B cell (primary cell): ENCODE measurements around the gene RASA3. TPM values are rescaled to one million over a fixed set of nuclear protein-coding genes. Genes with fewer than 3 reads are reported as not detected.

Source experiments
- ATAC-seq: fragments of 200-7000 bp; cut with Tn5 transposase; one replicate; pipeline ENCODE4 v1.10.0; 2021; ENCODE audit warnings: low read depth, mild to moderate bottlenecking, moderate number of reproducible peaks, moderate library complexity
- CTCF ChIA-PET: fragments of 350-600 bp; sonication (Branson Sonifier 250); formaldehyde crosslinking; loops from one replicate; lab custom pipeline; 2021; ENCODE audit warnings: antibody characterized with exemption, inconsistent platforms; lab: Charles Lee
- POLR2A ChIA-PET: fragments of 350-600 bp; sonication (Branson Sonifier 250); formaldehyde crosslinking; loops from one replicate; lab custom pipeline; 2021; ENCODE audit warnings: antibody characterized with exemption; lab: Charles Lee
- DNase-seq: peaks from one replicate; pipeline ENCODE4 v3.0.0; 2013
- H2AFZ ChIP-seq: 2 replicates; pipeline ENCODE4 v1.6.1; 2012; ENCODE audit warnings: mild to moderate bottlenecking, low read depth, low read length; ENCODE audit not compliant: insufficient read depth, poor library complexity, severe bottlenecking
- H3K27ac ChIP-seq, 2 donors: 1 replicate in 1 of 2; 2 replicates in 1 of 2; pipeline ENCODE4 v1.5.1; 2012 to 2013; ENCODE audit warnings: low read length in 2 of 2, mild to moderate bottlenecking in 2 of 2, moderate library complexity in 1 of 2
- H3K27me3 ChIP-seq, 4 experiments: fragments of 200-600 bp in 1 of 4; sonication (generic) in 1 of 4; replicated peaks in 1 of 4; 1 replicate in 2 of 4; 2 replicates in 2 of 4; pipeline versions ENCODE4 v1.6.1 to v1.7.0; 2013 to 2016; ENCODE audit warnings: low read length in 3 of 4, mild to moderate bottlenecking in 2 of 4, mixed read lengths in 1 of 4, moderate library complexity in 1 of 4; ENCODE audit not compliant: insufficient read depth in 4 of 4, control insufficient read depth in 3 of 4; ENCODE audit errors: control extremely low read depth in 1 of 4
- H3K36me3 ChIP-seq, 2 experiments: replicated peaks in 1 of 2; 1 replicate in 1 of 2; 2 replicates in 1 of 2; pipeline versions ENCODE4 v1.6.1 to v1.7.1; 2013; ENCODE audit warnings: low read length in 1 of 2; ENCODE audit not compliant: insufficient read depth in 2 of 2, control insufficient read depth in 1 of 2; ENCODE audit errors: control extremely low read depth in 1 of 2, extremely low read depth in 1 of 2
- H3K4me1 ChIP-seq, 2 donors: fragments of 200-600 bp in 1 of 2; sonication (generic) in 1 of 2; 1 replicate in 1 of 2; 2 replicates in 1 of 2; pipeline versions ENCODE4 v1.5.1 to v1.6.1; 2013 to 2017; ENCODE audit warnings: low read length in 2 of 2; ENCODE audit not compliant: control insufficient read depth in 2 of 2, insufficient read depth in 2 of 2
- H3K4me2 ChIP-seq: replicated peaks from 2 replicates; pipeline ENCODE3; 2012; ENCODE audit warnings: mild to moderate bottlenecking, low read depth, low read length; ENCODE audit not compliant: poor library complexity, severe bottlenecking
- H3K4me3 ChIP-seq, 5 experiments: fragments of 200-600 bp in 1 of 5; sonication (generic) in 1 of 5; 1 replicate in 3 of 5; 2 replicates in 2 of 5; pipeline versions ENCODE4 v1.5.1 to v1.7.0; 2011 to 2016; ENCODE audit warnings: low read length in 4 of 5, mild to moderate bottlenecking in 4 of 5, low read depth in 2 of 5, control low read depth in 1 of 5, moderate library complexity in 1 of 5; ENCODE audit not compliant: insufficient read depth in 1 of 5; ENCODE audit errors: control extremely low read depth in 1 of 5, extremely low read depth in 1 of 5
- H3K79me2 ChIP-seq: fragments of 200-600 bp; sonication (generic); one replicate; pipeline ENCODE4 v1.6.0; 2016; ENCODE audit warnings: low read length; ENCODE audit not compliant: control insufficient read depth, insufficient read depth
- H3K9ac ChIP-seq: fragments of 200-600 bp; sonication (generic); 2 replicates; pipeline ENCODE4 v1.6.1; 2017; ENCODE audit warnings: mild to moderate bottlenecking, low read length, moderate library complexity
- H3K9me3 ChIP-seq, 3 donors: one replicate each; pipeline versions ENCODE4 v1.6.1 to v1.7.1; 2013; ENCODE audit warnings: low read length in 2 of 3; ENCODE audit not compliant: control insufficient read depth in 2 of 3, insufficient read depth in 1 of 3; ENCODE audit errors: control extremely low read depth in 1 of 3
- H4K20me1 ChIP-seq: 2 replicates; pipeline ENCODE4 v1.6.0; 2012; ENCODE audit warnings: mild to moderate bottlenecking, low read length; ENCODE audit not compliant: insufficient read depth, control insufficient read depth, poor library complexity, severe bottlenecking
- H3K27ac Mint-ChIP-seq: one replicate; pipeline ENCODE4 v1.8.0; 2021; ENCODE audit warnings: mixed read lengths
- H3K27me3 Mint-ChIP-seq: one replicate; pipeline ENCODE4 v1.8.0; 2021; ENCODE audit warnings: mixed read lengths
- H3K4me1 Mint-ChIP-seq: one replicate; pipeline ENCODE4 v1.8.0; 2021; ENCODE audit warnings: mixed read lengths
- H3K4me3 Mint-ChIP-seq: one replicate; pipeline ENCODE4 v1.8.0; 2021; ENCODE audit warnings: mixed read lengths
- H3K9me3 Mint-ChIP-seq: one replicate; pipeline ENCODE4 v1.8.0; 2022; ENCODE audit warnings: mixed read lengths; ENCODE audit not compliant: insufficient read depth
- EZH2 ChIP-seq: IDR thresholded peaks from 2 replicates; pipeline ENCODE4 v1.6.1; 2012; ENCODE audit warnings: borderline replicate concordance, low read depth, mild to moderate bottlenecking, moderate library complexity, low read length; ENCODE audit not compliant: insufficient read depth, poor library complexity, severe bottlenecking
- WGBS: methylation state at CpG from one replicate; pipeline ENCODE4 v1.1.5; 2013; ENCODE audit warnings: missing lambda C conversion rate; ENCODE audit not compliant: insufficient coverage; 5-methylcytosine and 5-hydroxymethylcytosine counted together
- intact Hi-C: fragments of 100-400 bp; cut with micrococcal nuclease; formaldehyde crosslinking; loops from one replicate; pipeline ENCODE4 v1.10.0; 2022
- polyA plus RNA-seq: library from polyadenylated mRNA; depleted of rRNA; stranded (reverse); fragments of >200 nt; gene quantifications from 2 replicates; pipeline ENCODE4 v1.2.3, GENCODE V29; 2012
- total RNA-seq, 2 donors: library from RNA; stranded (reverse); fragments of 120-200 nt in 1 of 2; gene quantifications; 1 replicate in 1 of 2; 2 replicates in 1 of 2; pipeline versions ENCODE4 v1.2.3 to v1.2.4, GENCODE V29; 2013 to 2022
- TF ChIP-seq, protein P1 (sequence below): fragments of 200-600 bp; IDR thresholded peaks from one replicate; pipeline ENCODE4 v1.8.0; 2022; ENCODE audit warnings: antibody characterized with exemption, mild to moderate bottlenecking

RASA3 gene
- total and polyA plus RNA-seq, 2 donors (not counting 1 experiment from before 2014, with no cell fraction given), result 54.2 to 87.4 TPM

- no peaks in the 10 kb centered on the region for H3K9me3 Mint-ChIP-seq
- H3K79me2 ChIP-seq, result no peaks in the 10 kb centered on the region
- H3K9ac ChIP-seq, result no peak overlapping the region
- no peak overlapping the region for H3K27ac Mint-ChIP-seq
- H3K36me3 ChIP-seq, result peaks cover 0 to 43% of the 10 kb centered on the region in 2 experiments
- H4K20me1 ChIP-seq, result peaks cover 17% of the 10 kb centered on the region
- no peaks in the 10 kb centered on the region for H3K9me3 ChIP-seq
- no peaks in the 10 kb centered on the region for H3K4me1 Mint-ChIP-seq
- no peak overlapping the region for H3K4me3 ChIP-seq
- H3K4me3 Mint-ChIP-seq, result no peak overlapping the region
- no peaks in the 10 kb centered on the region for H3K27me3 ChIP-seq
- POLR2A ChIA-PET, result no interaction called here
- no peaks in the 10 kb centered on the region for H3K27me3 Mint-ChIP-seq
- CTCF ChIA-PET, result interaction anchor here (1.5 kb wide), 1 partner anchor 224 kb away, joined by 3 read pairs; no protein-coding TSS in a partner anchor
- DNase-seq (no peak), ATAC-seq (no peak)
- H3K4me2 ChIP-seq, result no peak overlapping the region
- 98% methylated on average over 23 of the region's 24 CpGs for WGBS
- H2AFZ ChIP-seq, result no peak overlapping the region
- no peak for TF ChIP-seq EZH2
- TF ChIP-seq, protein P1, sequence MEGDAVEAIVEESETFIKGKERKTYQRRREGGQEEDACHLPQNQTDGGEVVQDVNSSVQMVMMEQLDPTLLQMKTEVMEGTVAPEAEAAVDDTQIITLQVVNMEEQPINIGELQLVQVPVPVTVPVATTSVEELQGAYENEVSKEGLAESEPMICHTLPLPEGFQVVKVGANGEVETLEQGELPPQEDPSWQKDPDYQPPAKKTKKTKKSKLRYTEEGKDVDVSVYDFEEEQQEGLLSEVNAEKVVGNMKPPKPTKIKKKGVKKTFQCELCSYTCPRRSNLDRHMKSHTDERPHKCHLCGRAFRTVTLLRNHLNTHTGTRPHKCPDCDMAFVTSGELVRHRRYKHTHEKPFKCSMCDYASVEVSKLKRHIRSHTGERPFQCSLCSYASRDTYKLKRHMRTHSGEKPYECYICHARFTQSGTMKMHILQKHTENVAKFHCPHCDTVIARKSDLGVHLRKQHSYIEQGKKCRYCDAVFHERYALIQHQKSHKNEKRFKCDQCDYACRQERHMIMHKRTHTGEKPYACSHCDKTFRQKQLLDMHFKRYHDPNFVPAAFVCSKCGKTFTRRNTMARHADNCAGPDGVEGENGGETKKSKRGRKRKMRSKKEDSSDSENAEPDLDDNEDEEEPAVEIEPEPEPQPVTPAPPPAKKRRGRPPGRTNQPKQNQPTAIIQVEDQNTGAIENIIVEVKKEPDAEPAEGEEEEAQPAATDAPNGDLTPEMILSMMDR, result no peak
- H3K4me1 ChIP-seq, result no peaks in the 10 kb centered on the region
- no peak overlapping the region for H3K27ac ChIP-seq
- intact Hi-C loops, result no loop called here
These were observed 129.6 kb downstream of the RASA3 start for GRCh38 chr13:114002771-114003321.

- Histone ChIP-seq H3K4me3 (no peak overlapping the region), H2AFZ (no peak overlapping the region), H3K4me1 (no peaks in the 10 kb centered on the region), H3K27ac (no peak overlapping the region), H3K36me3 (peaks cover 0 to 42% of the 10 kb centered on the region in 2 experiments), H3K9me3 (no peaks in the 10 kb centered on the region), H3K79me2 (no peaks in the 10 kb centered on the region), H3K4me2 (no peak overlapping the region), H4K20me1 (peaks cover 17% of the 10 kb centered on the region), H3K9ac (no peak overlapping the region), H3K27me3 (no peaks in the 10 kb centered on the region)
- ChIA-PET CTCF (interaction anchor here (1.5 kb wide), 1 partner anchor 224 kb away, joined by 3 read pairs; no protein-coding TSS in a partner anchor), POLR2A (no interaction called here)
- Mint-ChIP-seq H3K27me3 (no peaks in the 10 kb centered on the region), H3K4me1 (no peaks in the 10 kb centered on the region), H3K9me3 (no peaks in the 10 kb centered on the region), H3K27ac (no peak overlapping the region), H3K4me3 (no peak overlapping the region)
- ATAC-seq (no peak), DNase-seq (no peak)
- 97% methylated on average over 27 of the region's 27 CpGs for WGBS
- intact Hi-C loops, result no loop called here
- no peak for TF ChIP-seq EZH2
- TF ChIP-seq, protein P1, result no peak
These were observed 130.3 kb downstream of the RASA3 start for GRCh38 chr13:114002009-114002544.
